ENCODE results near the gene FAM124A. TPM values are rescaled to one million over a fixed set of nuclear protein-coding genes. Genes with fewer than 3 reads are reported as not detected.
A peak's percentile ranks its signal among the peaks of the same experiment; 100 is the strongest.
"Not testable (repeated sequence)": the region's sequence is repeated elsewhere in the genome, so short reads cannot be mapped to it uniquely, and the experiment has no call there.

The FAM124A gene
- total RNA-seq, 2 experiments from 2014 or later: 0.17 to 0.23 TPM

DNA sequence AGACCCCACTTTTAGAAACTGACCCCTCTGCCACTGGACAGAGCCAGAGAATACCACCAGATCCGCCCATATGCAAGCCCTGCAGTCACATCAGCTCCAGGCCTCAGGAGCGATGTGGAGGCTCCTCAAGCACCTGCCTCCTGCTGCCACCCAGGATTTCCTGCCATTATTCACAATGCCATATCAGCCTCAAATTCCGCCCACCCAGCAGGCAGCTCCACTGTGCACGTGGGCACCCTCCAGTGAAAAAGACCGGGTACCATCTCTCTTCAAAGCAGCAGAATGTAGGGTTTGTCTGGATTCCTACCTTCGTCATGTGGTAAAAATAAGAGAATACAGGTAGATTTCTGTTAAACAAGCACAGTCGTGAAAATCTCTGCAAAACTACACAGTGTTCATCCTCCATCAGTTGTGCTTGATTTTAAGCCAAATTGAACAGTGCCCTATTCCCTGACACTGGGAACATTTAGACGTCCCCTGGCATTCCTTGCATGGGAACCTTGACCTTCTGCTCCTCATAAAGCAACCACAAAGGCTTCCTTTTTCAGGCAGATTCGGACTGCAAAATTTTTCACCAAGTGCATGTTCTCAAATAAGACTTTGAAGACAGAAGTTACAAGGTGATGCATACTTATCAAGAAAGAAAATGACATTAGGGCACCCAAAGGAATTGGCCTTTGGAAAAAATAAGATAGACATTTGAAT is 56.4 kb downstream of the FAM124A start:
- DNase-seq (no peak), ATAC-seq (ENCODE audit: low read depth) (no peak)
- Mint-ChIP-seq H3K4me1 (peaks cover 8% of the 10 kb centered on the region), H3K36me3 (peaks cover 2% of the 10 kb centered on the region), H3K4me3 (no peak overlapping the region), H3K27ac (no peak overlapping the region), H3K27me3 (peaks cover 8% of the 10 kb centered on the region), H3K9me3 (no peaks in the 10 kb centered on the region)
- POLR2A ChIA-PET: no interaction called here

- Mint-ChIP-seq H3K4me3 (no peak overlapping the region), H3K9me3 (no peaks in the 10 kb centered on the region), H3K27me3 (peaks cover 4% of the 10 kb centered on the region), H3K4me1 (peaks cover 18% of the 10 kb centered on the region), H3K36me3 (peaks cover 2% of the 10 kb centered on the region), H3K27ac (no peak overlapping the region)
- ATAC-seq (ENCODE audit: low read depth): no peak
- DNase-seq: no peak
- POLR2A ChIA-PET: no interaction called here
Observed at GRCh38 chr13:51280379-51280940, 58.3 kb downstream of the FAM124A start.

DNA sequence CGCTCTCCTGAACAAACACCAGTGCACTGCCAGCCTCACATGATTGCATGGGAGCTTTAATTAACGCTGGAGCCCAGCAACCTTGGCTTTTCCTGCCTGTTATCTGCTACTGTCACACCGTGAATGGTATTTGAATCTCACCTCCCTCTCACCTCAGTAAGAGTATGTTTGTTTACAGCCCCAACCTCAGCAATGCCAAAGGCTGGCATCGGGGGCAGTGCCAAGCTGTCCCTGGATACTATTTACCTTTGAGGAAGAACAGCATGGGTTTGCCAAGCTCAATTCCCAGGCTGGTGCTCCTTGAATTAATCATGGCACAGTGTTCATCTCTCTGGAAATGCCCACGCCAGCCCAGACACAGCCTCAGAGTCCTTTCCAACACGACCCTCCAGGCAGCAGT is 60.1 kb downstream of the FAM124A start:
- POLR2A ChIA-PET: no interaction called here
- DNase-seq: no peak

DNA sequence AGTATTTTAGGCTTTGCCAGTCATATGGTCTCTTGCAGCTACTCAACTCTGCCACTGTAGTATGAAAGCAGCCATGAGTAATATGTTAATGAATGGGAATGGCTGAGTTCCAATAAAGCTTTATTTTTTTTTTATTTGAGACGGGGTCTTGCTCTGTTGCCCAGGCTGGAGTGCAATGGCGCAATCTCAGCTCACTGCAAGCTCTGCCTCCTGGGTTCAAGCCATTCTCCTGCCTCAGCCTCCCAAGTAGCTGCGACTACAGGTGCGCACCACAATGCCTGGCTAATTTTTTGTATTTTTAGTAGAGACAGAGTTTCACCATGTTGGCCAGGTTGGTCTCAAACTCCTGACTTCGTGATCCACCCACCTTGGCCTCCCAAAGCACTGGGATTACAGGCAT is 60.7 kb downstream of the FAM124A start:
- DNase-seq; H3K27ac Mint-ChIP-seq; ATAC-seq (ENCODE audit: low read depth); H3K9me3 Mint-ChIP-seq; H3K27me3 Mint-ChIP-seq; H3K4me3 Mint-ChIP-seq; H3K36me3 Mint-ChIP-seq: not testable (repeated sequence)
- H3K4me1 Mint-ChIP-seq: peaks cover 16% of the 10 kb centered on the region
- POLR2A ChIA-PET: interaction anchor here (1.1 kb wide), 1 partner anchor 542 kb away, joined by 3 read pairs; no protein-coding TSS in a partner anchor

More for the DNA sequence above, 60.1 kb downstream of the FAM124A start:
- H3K27me3 Mint-ChIP-seq: peaks cover 5% of the 10 kb centered on the region
- H3K9me3 Mint-ChIP-seq: no peaks in the 10 kb centered on the region
- H3K4me1 Mint-ChIP-seq: peaks cover 16% of the 10 kb centered on the region
- no peak overlapping the region for H3K27ac Mint-ChIP-seq
- no peak for ATAC-seq (ENCODE audit: low read depth)
- no peak overlapping the region for H3K4me3 Mint-ChIP-seq
- peaks cover 2% of the 10 kb centered on the region for H3K36me3 Mint-ChIP-seq

DNA sequence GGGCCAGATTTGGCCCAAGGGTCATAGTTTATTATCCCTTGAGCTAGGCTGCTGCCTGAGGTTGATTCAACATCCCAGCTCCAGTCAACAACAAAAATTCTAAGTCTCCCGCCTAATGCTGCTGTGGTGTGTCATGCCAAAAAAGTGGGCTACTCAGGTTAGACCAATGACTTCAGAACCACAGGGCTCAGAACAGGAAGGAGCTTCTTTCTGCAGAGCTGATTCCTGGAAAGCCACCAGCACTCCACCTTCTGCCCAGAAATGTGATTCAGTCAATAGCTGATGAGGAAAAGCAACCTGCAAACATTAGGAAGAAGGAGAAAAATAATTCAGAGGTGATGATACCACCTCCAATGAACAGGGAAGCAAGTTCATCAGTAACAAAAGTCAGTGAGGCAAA is 61.2 kb downstream of the FAM124A start:
- Mint-ChIP-seq H3K9me3 (no peaks in the 10 kb centered on the region), H3K4me3 (peak overlapping the region; percentile 52), H3K36me3 (peaks cover 2% of the 10 kb centered on the region), H3K27ac (no peak overlapping the region), H3K27me3 (peaks cover 2% of the 10 kb centered on the region), H3K4me1 (peaks cover 16% of the 10 kb centered on the region)
- DNase-seq (no peak), ATAC-seq (ENCODE audit: low read depth) (peak; percentile 30)
- POLR2A ChIA-PET: interaction anchor here (1.1 kb wide), 1 partner anchor 542 kb away, joined by 3 read pairs; no protein-coding TSS in a partner anchor

DNA sequence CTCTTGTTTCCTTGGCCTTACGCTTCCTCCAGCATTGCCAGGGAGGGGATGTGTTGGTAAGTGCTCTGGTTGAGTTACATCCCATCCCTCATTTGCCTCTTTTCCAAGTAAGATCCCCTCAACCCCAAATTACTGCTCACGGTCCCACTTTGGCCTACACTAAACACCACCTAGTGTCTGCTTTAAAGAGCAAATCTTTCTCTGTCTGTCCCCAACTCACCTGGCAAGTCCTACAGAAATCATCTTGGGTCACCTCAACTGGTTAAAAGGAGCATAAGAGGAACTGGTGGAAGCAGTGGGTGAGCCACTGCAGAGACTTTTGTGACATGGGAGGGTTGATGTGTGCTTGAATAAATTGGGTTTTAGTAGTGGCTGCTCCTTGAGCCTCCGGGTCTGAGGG is 62.1 kb downstream of the FAM124A start:
- no peak for ATAC-seq (ENCODE audit: low read depth)
- POLR2A ChIA-PET: interaction anchor here (0.6 kb wide), 1 partner anchor 599 kb away, joined by 4 read pairs; no protein-coding TSS in a partner anchor
- Mint-ChIP-seq H3K9me3 (no peaks in the 10 kb centered on the region), H3K4me3 (no peak overlapping the region), H3K4me1 (peaks cover 16% of the 10 kb centered on the region), H3K27ac (peak overlapping the region; percentile 24), H3K36me3 (peaks cover 2% of the 10 kb centered on the region), H3K27me3 (peaks cover 2% of the 10 kb centered on the region)
- DNase-seq: no peak

DNA sequence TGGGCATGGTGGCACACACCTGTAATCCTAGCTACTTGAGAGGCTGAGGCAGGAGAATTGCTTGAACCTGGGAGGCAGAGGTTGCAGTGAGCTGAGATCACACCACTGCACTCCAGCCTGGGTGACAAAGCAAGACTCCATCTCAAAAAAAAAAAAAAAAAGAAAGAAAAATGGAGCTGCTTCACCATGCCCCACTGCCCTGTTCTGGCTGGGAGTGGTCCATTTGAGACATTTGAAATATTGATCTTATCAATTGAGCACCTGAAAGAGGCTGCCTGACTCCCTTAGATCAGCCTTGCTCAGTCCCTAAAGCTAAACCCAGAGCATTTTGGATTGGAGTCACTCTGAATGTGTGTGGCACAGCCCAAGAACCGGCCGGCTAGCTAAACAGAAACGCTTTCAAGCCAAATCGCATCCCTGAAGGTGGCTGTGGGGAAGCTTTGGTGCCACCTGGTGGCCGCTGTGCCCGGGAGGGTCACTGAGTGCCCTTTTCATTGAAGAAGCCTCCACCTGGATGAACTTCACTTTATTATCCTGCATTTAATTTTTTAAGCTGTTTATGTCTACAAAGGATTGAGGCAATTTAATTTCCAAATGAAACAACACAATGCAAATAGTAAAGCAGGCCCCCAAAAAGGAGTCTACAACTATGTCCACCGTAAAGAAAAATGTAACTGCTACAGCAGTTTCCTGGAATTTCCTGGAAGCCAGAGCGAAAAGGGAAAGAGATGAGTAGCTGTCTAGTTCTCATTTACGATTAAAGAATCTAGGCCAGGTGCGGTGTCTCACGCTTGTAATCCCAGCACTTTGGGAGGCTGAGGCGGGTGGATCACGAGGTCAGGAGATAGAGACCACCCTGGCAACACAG is 64.2 kb downstream of the FAM124A start:
- no peak overlapping the region for H3K4me3 Mint-ChIP-seq
- POLR2A ChIA-PET: interaction anchor here (0.6 to 0.8 kb wide), 2 partner anchors 167 to 511 kb away, joined by 3 to 4 read pairs; no protein-coding TSS in a partner anchor
- H3K4me1 Mint-ChIP-seq: peaks cover 16% of the 10 kb centered on the region
- peak; percentile 87 for ATAC-seq (ENCODE audit: low read depth)
- H3K27ac Mint-ChIP-seq: no peak overlapping the region
- H3K27me3 Mint-ChIP-seq: peaks cover 2% of the 10 kb centered on the region
- no peaks in the 10 kb centered on the region for H3K9me3 Mint-ChIP-seq
- peaks cover 2% of the 10 kb centered on the region for H3K36me3 Mint-ChIP-seq
- peak; percentile 85 for DNase-seq

DNA sequence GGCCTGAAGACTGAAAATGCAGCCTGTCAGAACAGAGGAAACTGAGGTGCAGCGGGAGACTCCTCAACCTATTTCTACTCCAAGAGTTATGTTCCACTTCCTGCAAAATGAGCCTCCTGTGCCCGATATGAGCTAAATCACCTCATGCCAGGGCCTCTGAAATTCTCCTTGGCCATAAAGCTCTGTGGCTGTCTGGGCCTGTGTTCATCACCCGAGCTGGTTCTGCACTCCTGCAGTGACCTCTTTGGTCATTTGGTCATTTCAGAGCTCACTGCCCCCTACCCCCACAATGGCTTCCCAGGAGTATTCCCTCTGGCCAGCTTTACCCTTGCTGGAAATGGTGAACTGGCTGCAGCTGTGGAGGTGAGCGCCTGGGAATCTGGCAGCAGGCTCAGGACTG is 65.6 kb downstream of the FAM124A start:
- POLR2A ChIA-PET: no interaction called here
- DNase-seq (no peak), ATAC-seq (ENCODE audit: low read depth) (no peak)
- H3K36me3 Mint-ChIP-seq: peaks cover 2% of the 10 kb centered on the region
- H3K9me3 Mint-ChIP-seq: no peaks in the 10 kb centered on the region
- H3K27me3 Mint-ChIP-seq: peaks cover 6% of the 10 kb centered on the region
- no peak overlapping the region for H3K27ac Mint-ChIP-seq
- no peak overlapping the region for H3K4me3 Mint-ChIP-seq
- H3K4me1 Mint-ChIP-seq: peaks cover 16% of the 10 kb centered on the region

DNA sequence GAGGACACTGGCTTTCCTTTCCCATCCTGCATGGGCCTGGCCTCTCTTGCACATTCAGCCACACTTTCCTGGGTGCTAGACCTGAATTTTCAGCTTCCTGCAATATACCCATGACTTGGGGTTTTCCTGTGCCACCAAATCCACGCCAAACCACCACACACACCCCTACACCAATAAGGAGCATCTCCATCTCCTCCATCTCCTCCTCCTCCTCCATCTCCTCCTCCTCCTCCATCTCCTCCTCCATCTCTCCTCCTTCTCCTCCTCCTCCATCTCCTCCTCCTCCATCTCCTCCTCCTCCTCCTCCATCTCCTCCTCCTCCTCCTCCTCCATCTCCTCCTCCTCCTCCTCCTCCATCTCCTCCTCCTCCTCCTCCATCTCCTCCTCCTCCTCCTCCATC is 66.1 kb downstream of the FAM124A start:
- H3K27ac Mint-ChIP-seq; H3K27me3 Mint-ChIP-seq; DNase-seq; H3K36me3 Mint-ChIP-seq; H3K4me3 Mint-ChIP-seq; POLR2A ChIA-PET; ATAC-seq (ENCODE audit: low read depth); H3K9me3 Mint-ChIP-seq: not testable (repeated sequence)
- H3K4me1 Mint-ChIP-seq: peaks cover 14% of the 10 kb centered on the region

DNA sequence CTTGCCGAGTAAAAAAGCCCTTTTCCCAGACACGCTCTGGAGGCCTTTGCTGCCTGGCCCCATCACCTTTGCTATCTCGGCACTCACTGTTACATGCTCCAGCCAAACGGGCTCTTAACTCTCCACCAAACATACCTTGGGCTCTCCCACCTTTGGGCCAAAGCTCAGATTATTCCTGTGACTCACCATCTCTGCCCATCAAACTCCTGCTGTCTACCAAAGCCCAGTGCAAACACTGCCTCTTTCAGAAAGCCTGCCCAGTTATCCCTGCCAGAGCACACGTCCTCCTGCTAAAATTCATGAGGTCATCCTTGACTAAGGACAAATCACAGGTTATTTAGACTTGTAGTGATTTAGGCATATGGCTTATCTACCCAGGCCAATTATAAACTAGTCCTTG is 69.1 kb downstream of the FAM124A start:
- Mint-ChIP-seq H3K27ac (no peak overlapping the region), H3K4me1 (no peaks in the 10 kb centered on the region), H3K36me3 (no peaks in the 10 kb centered on the region), H3K4me3 (no peak overlapping the region), H3K9me3 (no peaks in the 10 kb centered on the region), H3K27me3 (peaks cover 6% of the 10 kb centered on the region)
- DNase-seq (no peak), ATAC-seq (ENCODE audit: low read depth) (no peak)
- POLR2A ChIA-PET: no interaction called here

- H3K36me3 Mint-ChIP-seq: no peaks in the 10 kb centered on the region
- H3K4me3 Mint-ChIP-seq: no peak overlapping the region
- H3K4me1 Mint-ChIP-seq: peaks cover 2% of the 10 kb centered on the region
- POLR2A ChIA-PET: no interaction called here
- no peak for ATAC-seq (ENCODE audit: low read depth)
- no peak for DNase-seq
- H3K9me3 Mint-ChIP-seq: no peaks in the 10 kb centered on the region
- H3K27ac Mint-ChIP-seq: no peak overlapping the region
- H3K27me3 Mint-ChIP-seq: peaks cover 6% of the 10 kb centered on the region
Observed at GRCh38 chr13:51292000-51292565, 69.9 kb downstream of the FAM124A start.

- no peak for ATAC-seq (ENCODE audit: low read depth)
- H3K27ac Mint-ChIP-seq: no peak overlapping the region
- peaks cover 4% of the 10 kb centered on the region for H3K4me1 Mint-ChIP-seq
- DNase-seq: no peak
- POLR2A ChIA-PET: no interaction called here
- no peak overlapping the region for H3K4me3 Mint-ChIP-seq
- H3K36me3 Mint-ChIP-seq: no peaks in the 10 kb centered on the region
- no peaks in the 10 kb centered on the region for H3K27me3 Mint-ChIP-seq
- H3K9me3 Mint-ChIP-seq: no peaks in the 10 kb centered on the region
Observed at GRCh38 chr13:51297556-51297955, 75.4 kb downstream of the FAM124A start.

GRCh38 chr13:51298812-51299211 is 76.6 kb downstream of the FAM124A start:
- H3K36me3 Mint-ChIP-seq: no peaks in the 10 kb centered on the region
- H3K4me1 Mint-ChIP-seq: peaks cover 4% of the 10 kb centered on the region
- no peaks in the 10 kb centered on the region for H3K9me3 Mint-ChIP-seq
- H3K27me3 Mint-ChIP-seq: no peaks in the 10 kb centered on the region
- H3K27ac Mint-ChIP-seq: no peak overlapping the region
- ATAC-seq (ENCODE audit: low read depth): no peak
- DNase-seq: no peak
- POLR2A ChIA-PET: no interaction called here
- no peak overlapping the region for H3K4me3 Mint-ChIP-seq

Measured in activated naive CD8-positive, alpha-beta T cell treated with anti-CD3 and anti-CD28 coated beads, Interleukin-2, amount 10 ng/mL, durations not matched to agents 7 days and 5 days (primary cell).